ENCODE data around the gene EXOSC6.
"Not testable (repeated sequence)": the region's sequence is repeated elsewhere in the genome, so short reads cannot be mapped to it uniquely, and the experiment has no call there.

The EXOSC6 gene

GRCh38 chr16:70290949-70291519, 39.3 kb upstream of the EXOSC6 start:
- H3K4me3 ChIP-seq (ENCODE audit: low read depth, low read length): no peak overlapping the region
- no peaks in the 10 kb centered on the region for H3K27me3 ChIP-seq (ENCODE audit: insufficient read depth, low read depth, severe bottlenecking)
- no peaks in the 10 kb centered on the region for H3K9me3 ChIP-seq (ENCODE audit: severe bottlenecking)
- TF ChIP-seq, protein P1, sequence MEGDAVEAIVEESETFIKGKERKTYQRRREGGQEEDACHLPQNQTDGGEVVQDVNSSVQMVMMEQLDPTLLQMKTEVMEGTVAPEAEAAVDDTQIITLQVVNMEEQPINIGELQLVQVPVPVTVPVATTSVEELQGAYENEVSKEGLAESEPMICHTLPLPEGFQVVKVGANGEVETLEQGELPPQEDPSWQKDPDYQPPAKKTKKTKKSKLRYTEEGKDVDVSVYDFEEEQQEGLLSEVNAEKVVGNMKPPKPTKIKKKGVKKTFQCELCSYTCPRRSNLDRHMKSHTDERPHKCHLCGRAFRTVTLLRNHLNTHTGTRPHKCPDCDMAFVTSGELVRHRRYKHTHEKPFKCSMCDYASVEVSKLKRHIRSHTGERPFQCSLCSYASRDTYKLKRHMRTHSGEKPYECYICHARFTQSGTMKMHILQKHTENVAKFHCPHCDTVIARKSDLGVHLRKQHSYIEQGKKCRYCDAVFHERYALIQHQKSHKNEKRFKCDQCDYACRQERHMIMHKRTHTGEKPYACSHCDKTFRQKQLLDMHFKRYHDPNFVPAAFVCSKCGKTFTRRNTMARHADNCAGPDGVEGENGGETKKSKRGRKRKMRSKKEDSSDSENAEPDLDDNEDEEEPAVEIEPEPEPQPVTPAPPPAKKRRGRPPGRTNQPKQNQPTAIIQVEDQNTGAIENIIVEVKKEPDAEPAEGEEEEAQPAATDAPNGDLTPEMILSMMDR (IDR thresholded peaks at IDR 0.05; ENCODE audit: low read depth, low read length): no peak
- H3K36me3 ChIP-seq: peaks cover 15% of the 10 kb centered on the region
- no peak overlapping the region for H3K27ac ChIP-seq
- DNase-seq: no peak

DNA sequence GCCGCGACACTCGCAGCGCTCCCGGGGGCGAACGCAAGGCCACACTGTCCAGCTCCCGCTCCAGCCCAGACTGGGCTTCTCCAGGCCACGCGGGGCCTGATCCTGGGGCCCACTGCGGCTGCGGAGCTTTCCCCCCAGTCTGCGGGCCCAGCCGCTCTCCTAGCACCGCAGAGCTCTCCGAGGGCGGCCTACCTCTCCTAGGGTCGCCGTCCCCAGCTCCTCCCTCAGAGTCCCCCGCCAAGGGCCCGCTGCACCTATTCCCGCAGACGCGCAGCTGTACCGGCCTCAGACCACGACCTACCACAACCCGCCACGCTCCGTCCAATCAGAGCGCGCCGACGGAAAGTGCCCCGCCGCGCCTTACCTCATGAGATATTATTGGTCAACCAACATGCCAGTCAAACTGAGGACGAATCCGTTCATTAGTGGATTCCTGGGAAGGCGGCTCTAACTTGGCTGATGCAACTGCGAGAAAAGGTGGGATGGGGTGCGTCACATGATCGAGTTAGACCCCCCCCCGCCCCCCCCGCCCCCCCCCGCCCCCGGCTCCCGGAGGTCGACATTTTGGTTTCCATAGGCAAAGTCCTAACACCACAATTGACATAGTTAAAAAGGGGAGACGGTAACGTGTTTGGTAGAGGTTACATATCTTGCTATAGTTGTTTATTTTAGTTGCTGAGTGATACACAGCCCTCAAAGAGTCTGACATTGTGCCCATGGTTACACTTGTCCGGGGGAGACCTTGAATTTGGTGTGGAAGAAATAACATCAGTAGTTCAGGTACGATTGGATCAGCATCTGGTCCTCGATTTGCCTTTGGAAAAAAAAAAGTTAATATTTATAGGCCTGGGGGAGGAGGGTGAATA, 37.7 kb upstream of the EXOSC6 start, which contains the start of gene AARS1:
TSS of gene AARS1 (minus strand) at position 278 of the 866 bp plus-strand sequence. CDS start 6,743 bp downstream, outside the sequence.
- no peaks in the 10 kb centered on the region for H3K9me3 ChIP-seq (ENCODE audit: severe bottlenecking)
- TF ChIP-seq, protein P1 (IDR thresholded peaks at IDR 0.05; ENCODE audit: low read depth, low read length): no peak
- H3K4me3 ChIP-seq (ENCODE audit: low read depth, low read length): peak within 1 kb of the TSS; percentile 89
- H3K27me3 ChIP-seq (ENCODE audit: insufficient read depth, low read depth, severe bottlenecking): no peaks in the 10 kb centered on the region
- DNase-seq: peak; percentile 98
- H3K36me3 ChIP-seq: peaks cover 30% of the 10 kb centered on the region
- peak within 1 kb of the TSS; percentile 100 for H3K27ac ChIP-seq

DNA sequence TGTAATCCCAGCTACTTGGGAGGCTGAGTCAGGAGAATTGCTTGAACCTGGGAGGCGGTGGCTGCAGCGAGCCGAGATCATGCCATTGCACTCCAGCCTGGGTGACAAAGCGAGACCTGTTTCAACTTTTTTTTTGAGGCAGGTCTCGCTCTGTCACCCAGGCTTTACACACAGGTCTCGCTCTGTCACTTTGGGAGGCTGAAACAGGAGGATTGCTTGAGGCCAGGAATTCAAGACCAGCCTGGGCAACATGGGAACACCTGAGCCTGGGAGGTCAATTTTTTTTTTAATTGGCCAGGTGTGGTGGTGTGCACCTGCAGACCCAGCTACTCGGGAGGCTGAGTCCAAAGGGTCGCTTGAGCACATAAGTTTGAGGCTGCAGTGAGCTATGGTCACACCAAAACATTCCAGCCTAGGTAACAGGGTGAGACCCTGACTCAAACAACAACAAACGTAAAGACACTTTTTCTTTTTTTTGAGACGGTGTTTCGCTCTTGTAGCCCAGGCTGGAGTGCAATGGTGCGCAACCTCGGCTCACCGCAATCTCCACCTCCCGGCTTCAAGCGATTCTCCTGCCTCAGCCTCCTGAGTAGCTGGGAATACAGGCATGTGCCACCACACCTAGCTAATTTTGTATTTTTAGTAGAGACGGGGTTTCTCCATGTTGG, 35.7 kb upstream of the EXOSC6 start:
- H3K27me3 ChIP-seq (ENCODE audit: insufficient read depth, low read depth, severe bottlenecking); H3K9me3 ChIP-seq (ENCODE audit: severe bottlenecking); DNase-seq: not testable (repeated sequence)
- peaks cover 48% of the 10 kb centered on the region for H3K36me3 ChIP-seq
- peak overlapping the region; percentile 100 for H3K27ac ChIP-seq
- H3K4me3 ChIP-seq (ENCODE audit: low read depth, low read length): peak overlapping the region; percentile 89

DNA sequence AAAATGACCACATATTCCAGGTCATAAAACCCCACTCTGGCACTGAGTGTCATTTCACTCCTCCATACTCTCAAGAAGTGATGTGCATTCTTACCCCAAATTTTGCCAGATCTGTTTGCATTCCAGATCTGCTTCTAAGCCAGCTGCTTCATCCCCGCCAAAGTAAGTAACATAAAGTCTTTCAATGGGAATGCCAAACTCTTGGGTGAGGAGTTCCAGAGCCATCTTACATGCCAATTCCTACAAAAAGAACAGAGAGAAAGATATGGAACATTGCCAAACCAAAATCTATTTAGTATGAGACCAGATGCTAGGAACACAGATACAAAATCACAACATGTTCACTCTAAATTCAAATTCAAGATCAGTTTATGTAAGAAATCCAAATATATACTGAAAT, 24.7 kb upstream of the EXOSC6 start:
- no peak for DNase-seq
- TF ChIP-seq, protein P1 (IDR thresholded peaks at IDR 0.05; ENCODE audit: low read depth, low read length): no peak
- H3K36me3 ChIP-seq: peaks cover 87% of the 10 kb centered on the region

GRCh38 chr16:70271696-70272095, 20.0 kb upstream of the EXOSC6 start:
- TF ChIP-seq, protein P1 (IDR thresholded peaks at IDR 0.05; ENCODE audit: low read depth, low read length): no peak
- DNase-seq: no peak
- Histone ChIP-seq H3K9me3 (ENCODE audit: severe bottlenecking) (no peaks in the 10 kb centered on the region), H3K4me3 (ENCODE audit: low read depth, low read length) (no peak overlapping the region), H3K27ac (no peak overlapping the region), H3K36me3 (peaks cover 87% of the 10 kb centered on the region), H3K27me3 (ENCODE audit: insufficient read depth, low read depth, severe bottlenecking) (no peaks in the 10 kb centered on the region)

More for the DNA sequence above, 24.7 kb upstream of the EXOSC6 start:
- Histone ChIP-seq H3K27me3 (ENCODE audit: insufficient read depth, low read depth, severe bottlenecking) (no peaks in the 10 kb centered on the region), H3K4me3 (ENCODE audit: low read depth, low read length) (no peak overlapping the region), H3K9me3 (ENCODE audit: severe bottlenecking) (no peaks in the 10 kb centered on the region), H3K27ac (no peak overlapping the region)

DNA sequence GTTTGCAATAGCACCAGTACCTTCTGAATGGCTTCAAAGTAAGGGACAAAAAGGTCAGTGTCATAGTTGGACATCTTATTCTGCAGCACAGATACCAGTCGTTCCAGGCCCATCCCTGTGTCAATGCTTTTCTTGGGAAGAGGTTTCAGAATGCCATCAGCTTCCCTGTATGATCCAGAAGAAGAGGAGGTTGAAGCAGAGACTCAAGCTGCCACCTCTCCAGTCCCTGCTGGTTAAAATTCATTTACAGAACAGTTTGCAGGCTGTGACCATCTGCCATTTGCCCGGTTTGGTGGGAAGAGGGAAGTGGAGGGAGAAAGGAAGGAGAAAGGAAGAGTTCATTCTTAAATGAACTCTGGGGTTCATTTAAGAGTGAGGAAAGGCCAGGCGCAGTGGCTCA, 18.4 kb upstream of the EXOSC6 start:
- Histone ChIP-seq H3K9me3 (ENCODE audit: severe bottlenecking) (no peaks in the 10 kb centered on the region), H3K36me3 (peaks cover 85% of the 10 kb centered on the region), H3K27ac (no peak overlapping the region), H3K4me3 (ENCODE audit: low read depth, low read length) (no peak overlapping the region), H3K27me3 (ENCODE audit: insufficient read depth, low read depth, severe bottlenecking) (no peaks in the 10 kb centered on the region)
- DNase-seq: no peak
- TF ChIP-seq, protein P1 (IDR thresholded peaks at IDR 0.05; ENCODE audit: low read depth, low read length): no peak

Measured in WERI-Rb-1 (cell line).